GM10847 (cell line): ENCODE data around the gene DNAJC3.

Experiments used
- POLR2A ChIP-seq: IDR thresholded peaks from 2 replicates; pipeline ENCODE4 v1.6.1; 2011; ENCODE audit not compliant: insufficient read length; ENCODE audit errors: extremely low read depth

The DNAJC3 gene

DNA sequence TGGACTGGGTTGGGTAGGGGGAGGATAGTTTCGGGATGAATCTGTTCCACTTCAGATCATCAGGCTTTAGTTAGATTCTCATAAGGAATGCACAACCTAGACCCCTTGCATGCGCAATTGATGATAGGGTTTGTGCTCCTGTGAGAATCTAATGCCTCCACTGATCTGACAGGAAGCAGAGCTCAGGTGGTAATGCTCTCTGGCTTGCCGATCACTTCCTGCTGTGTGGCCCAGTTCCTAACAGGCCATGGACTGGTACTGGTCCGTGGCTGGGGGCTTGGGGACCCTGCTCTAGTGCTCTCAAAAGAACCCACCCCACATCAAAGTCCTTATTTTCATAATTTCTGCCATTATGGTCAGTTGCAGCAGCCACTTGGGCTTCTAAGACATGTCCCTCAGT is 30.1 kb downstream of the DNAJC3 start:
- TF ChIP-seq POLR2A: no peak

DNA sequence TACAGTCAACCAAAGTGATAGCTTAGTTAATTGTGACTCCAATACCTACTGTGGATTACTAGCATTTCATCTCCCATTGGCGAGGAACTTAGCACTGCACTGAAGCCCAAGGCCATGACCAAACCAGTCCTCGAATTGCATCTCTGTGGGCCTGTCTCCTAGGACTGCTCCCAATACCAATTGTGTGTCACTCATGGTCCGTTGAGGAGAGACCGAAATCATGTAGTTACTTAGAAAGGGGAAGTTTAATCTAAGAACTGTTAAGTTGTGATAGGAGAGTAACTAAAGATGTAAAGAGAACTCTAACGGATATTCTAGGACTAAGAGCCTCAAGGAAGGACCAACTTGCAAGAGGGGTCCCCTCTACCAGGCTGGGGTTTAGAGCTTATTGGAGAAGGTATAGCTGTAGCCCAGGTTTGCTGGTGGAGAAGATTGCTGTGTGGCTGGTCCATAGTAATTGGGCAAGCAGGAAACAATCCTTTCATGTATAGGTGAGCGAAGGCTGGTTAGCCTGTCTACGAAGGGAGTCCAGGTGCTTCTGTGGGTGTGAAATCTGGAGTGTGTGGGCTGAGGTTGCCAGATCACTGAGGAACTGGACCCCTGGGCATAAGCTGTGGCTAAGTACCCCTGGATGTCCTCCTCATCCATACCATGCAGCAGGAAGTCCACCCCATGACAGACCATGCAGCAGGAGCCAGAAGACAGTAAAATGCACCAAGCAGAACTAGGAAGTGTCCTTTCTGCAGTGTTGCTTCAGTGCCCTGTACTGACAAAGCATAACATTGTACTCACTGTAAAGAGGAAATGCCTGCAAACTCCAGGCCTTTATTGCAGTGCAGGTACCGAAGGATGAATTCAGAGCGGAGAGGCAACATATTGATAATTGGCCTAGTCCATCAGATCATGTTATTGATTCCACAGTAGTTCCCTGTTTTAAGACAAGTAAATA is 30.8 kb downstream of the DNAJC3 start:
- no peak for TF ChIP-seq POLR2A

- TF ChIP-seq POLR2A: no peak
Measured at GRCh38 chr13:95708391-95708774, 31.4 kb downstream of the DNAJC3 start.

- no peak for TF ChIP-seq POLR2A
Measured at GRCh38 chr13:95708811-95709500, 32.0 kb downstream of the DNAJC3 start.

DNA sequence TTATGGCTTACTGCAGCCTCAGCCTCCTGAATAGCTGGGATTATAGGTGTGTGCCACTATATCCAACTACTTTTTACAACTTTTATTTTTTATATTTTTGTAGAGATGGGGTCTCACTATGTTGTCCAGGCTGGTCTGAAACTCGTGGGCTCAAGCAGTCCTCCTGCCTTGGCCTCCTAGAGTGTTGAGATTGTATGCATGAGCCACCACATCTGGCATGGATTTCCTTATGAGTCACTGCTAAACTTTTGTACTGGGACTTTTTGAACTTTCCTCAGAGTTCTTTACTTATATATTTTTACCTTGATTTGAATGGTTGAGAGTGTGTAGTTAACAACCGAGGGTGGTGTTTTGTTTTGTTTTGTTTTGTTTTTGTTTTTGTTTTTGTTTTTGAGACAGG is 33.4 kb downstream of the DNAJC3 start:
- no peak for TF ChIP-seq POLR2A

GRCh38 chr13:95713651-95714050 is 36.7 kb downstream of the DNAJC3 start:
- no peak for TF ChIP-seq POLR2A

DNA sequence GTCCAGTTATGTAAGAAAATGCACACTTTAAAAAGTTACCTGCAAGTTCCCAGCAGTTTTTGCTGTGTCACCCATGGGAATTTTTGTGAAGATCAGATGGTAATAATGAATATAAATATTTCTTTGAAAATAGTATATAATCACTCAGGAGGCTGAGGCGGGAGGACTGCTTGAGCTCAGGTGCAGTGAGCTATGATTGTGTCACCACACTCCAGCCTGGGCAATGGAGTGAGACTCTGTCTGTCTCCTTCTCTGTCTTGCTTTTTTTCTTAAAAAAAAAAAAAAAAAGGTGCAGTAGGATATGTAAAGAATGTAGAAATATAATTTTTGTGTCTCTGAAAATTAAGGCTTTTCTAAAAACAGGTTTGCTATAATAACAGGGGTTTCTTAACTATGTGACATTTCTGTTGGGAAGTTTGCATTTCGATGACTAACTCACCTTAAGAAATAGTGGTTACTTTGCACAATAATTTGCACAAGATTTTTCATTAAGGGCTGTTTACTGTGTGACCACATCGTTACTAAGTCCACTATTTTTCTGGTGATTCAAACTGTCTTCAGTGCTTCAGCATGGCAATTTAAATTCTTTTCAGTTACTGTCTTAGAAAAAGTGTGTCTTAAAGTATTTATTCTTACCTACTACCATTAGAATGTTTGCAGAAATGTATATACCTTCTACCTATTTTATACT is 37.3 kb downstream of the DNAJC3 start:
- TF ChIP-seq POLR2A: no peak

DNA sequence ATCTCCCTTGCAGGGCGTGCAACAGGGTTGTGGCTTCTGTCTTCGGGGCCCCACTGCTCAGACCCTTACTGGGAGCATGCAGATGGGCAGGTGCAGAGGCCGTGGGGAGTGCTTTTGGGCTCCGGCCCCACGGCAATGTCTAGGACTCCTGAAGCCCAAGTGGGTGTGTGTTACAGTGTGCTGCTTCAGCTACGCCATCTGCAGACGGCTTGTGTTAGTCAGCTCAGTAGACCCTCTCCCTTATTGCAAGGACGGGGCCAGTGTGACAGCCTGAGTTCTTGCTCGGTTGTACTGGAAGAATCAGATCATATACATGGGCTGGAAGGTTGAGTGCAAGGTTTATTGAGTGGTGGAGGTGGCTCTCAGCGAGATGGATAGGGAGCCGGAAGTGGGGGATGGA is 39.3 kb downstream of the DNAJC3 start:
- no peak for TF ChIP-seq POLR2A

- no peak for TF ChIP-seq POLR2A
Measured at GRCh38 chr13:95722241-95722640, 45.3 kb downstream of the DNAJC3 start.

GRCh38 chr13:95723438-95723837 is 46.5 kb downstream of the DNAJC3 start:
- TF ChIP-seq POLR2A: no peak

- no peak for TF ChIP-seq POLR2A
Measured at GRCh38 chr13:95724252-95724651, 47.3 kb downstream of the DNAJC3 start.

GRCh38 chr13:95726876-95727275 is 49.9 kb downstream of the DNAJC3 start:
- TF ChIP-seq POLR2A: no peak

- no peak for TF ChIP-seq POLR2A
Measured at GRCh38 chr13:95728957-95729356, 52.0 kb downstream of the DNAJC3 start.

DNA sequence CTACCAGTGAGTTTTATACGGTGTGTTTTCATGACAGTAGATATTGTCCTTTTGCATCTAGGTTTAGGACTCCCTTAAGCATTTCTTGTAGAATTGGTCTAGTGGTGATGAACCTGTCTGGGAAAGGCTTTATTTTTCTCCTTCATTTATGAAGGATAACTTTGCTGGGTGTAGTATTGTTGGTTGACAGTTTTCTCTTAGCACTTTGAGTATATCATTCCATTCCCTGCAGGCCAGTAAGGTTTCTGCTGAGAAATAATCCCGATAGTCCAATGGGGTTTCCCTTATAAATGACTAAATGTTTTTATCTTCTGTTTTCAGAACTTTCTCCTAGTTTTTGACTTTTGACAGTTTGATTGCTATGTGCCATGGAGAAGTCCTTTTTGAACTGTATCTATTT is 57.2 kb downstream of the DNAJC3 start:
- no peak for TF ChIP-seq POLR2A

DNA sequence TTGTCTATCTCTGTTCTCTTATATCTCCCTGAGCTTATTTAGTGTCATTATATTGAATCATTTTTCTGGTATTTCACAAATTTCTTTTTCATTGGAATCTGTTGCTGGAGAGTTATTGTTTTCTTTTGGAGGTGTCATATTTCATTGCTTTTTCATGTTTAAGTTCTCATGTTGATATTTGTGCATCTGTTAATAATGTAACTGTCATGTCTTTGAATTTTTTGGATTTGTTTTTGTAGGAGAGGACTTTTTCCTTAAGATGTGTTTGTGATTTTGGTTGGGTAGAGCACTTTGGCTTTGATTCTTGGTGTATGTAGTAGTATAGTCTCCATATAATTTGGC is 64.0 kb downstream of the DNAJC3 start:
- TF ChIP-seq POLR2A: no peak
